Thymus (tissue), 11 donors: Measurements from ENCODE around the gene EEFSEC. TPM values are rescaled to one million over a fixed set of nuclear protein-coding genes. Genes with fewer than 3 reads are reported as not detected.

Experiments
- DNase-seq, 9 donors: peaks; one replicate each; pipeline ENCODE4 v3.0.0-alpha.2; 2013; ENCODE audit warnings: low spot score in 9 of 9, low read depth in 6 of 9, missing footprints in 1 of 9
- H3K27ac ChIP-seq, 2 donors: one replicate each; pipeline ENCODE4 v1.5.1; 2013; ENCODE audit warnings: control low read depth in 1 of 2, low read depth in 1 of 2, low read length in 1 of 2, mild to moderate bottlenecking in 1 of 2, moderate library complexity in 1 of 2
- H3K27me3 ChIP-seq, 2 donors: one replicate each; pipeline ENCODE4 v1.5.1; 2013; ENCODE audit warnings: low read length in 1 of 2; ENCODE audit not compliant: control insufficient read depth in 2 of 2, insufficient read depth in 1 of 2
- H3K36me3 ChIP-seq, 2 donors: one replicate each; pipeline ENCODE4 v1.5.1; 2013; ENCODE audit warnings: low read length in 1 of 2, mild to moderate bottlenecking in 1 of 2, moderate library complexity in 1 of 2; ENCODE audit not compliant: control insufficient read depth in 2 of 2, insufficient read depth in 2 of 2
- H3K4me1 ChIP-seq, 2 donors: one replicate each; pipeline ENCODE4 v1.5.1; 2013; ENCODE audit warnings: low read length in 2 of 2; ENCODE audit not compliant: control insufficient read depth in 2 of 2, insufficient read depth in 2 of 2
- H3K4me3 ChIP-seq, 2 donors: one replicate each; pipeline ENCODE4 v1.5.1; 2013; ENCODE audit warnings: low read length in 2 of 2, control low read depth in 1 of 2, mild to moderate bottlenecking in 1 of 2
- H3K9me3 ChIP-seq, 2 donors: one replicate each; pipeline ENCODE4 v1.5.1; 2013; ENCODE audit warnings: low read length in 1 of 2, mild to moderate bottlenecking in 1 of 2; ENCODE audit not compliant: control insufficient read depth in 2 of 2, insufficient read depth in 1 of 2
- WGBS: extraction: QIAGEN DNeasy Blood & Tissue Kit; methylation state at CpG from one replicate; pipeline ENCODE4 v1.1.7; 2013; 5-methylcytosine and 5-hydroxymethylcytosine counted together
- polyA plus RNA-seq: library from polyadenylated mRNA; stranded (reverse); fragments of 200-250 nt; gene quantifications from one replicate; pipeline ENCODE4 v1.2.3, GENCODE V29; 2013
- total RNA-seq: library from RNA; stranded (reverse); fragments of 120-200 nt; gene quantifications from one replicate; pipeline ENCODE4 v1.2.4, GENCODE V29; 2013
- donor health status: healthy.

Gene EEFSEC
- total and polyA plus RNA-seq, 2 donors, result 6.5 to 13.1 TPM

DNA sequence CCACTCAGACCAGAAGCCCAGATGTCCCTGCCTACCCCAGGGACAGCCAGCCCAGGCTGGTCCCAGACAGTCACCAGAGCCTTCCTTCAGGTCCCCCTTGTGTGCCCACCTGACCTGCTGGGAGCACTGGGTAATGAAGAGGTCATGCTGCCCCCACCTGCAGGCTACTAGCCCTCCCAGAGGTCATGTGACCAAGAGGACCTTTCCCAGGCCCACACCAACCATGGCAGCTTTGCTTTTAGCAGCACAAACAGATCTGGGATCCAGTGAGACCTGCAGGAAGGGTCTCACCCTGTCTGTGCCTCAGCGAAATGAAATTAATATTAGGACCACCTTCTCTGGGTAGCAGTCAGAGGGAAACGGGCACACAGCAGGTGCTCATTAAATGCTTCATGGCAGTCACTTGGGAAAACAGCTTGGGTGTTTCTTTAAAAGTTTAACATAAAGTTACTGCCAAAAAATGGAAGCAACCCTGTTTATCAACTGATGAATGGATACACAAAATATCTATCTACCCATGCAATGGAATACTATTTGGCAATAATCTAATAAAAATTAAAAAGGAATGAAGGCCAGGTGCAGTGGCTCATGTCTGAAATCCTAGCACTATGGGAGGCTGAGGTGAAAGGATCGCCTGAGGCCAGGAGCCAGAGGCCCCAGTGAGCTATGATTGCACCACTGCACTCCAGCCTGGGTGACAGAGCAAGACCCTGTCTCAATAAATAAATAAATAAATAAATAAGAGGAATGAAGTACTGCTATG lies 269.7 kb downstream of the EEFSEC start:
- WGBS, result over 99% methylated on average over 3 of the region's 3 CpGs
- peaks cover 12 to 24% of the 10 kb centered on the region in 2 donors for H3K27me3 ChIP-seq
- peaks cover 3 to 7% of the 10 kb centered on the region in 2 donors for H3K4me1 ChIP-seq
- DNase-seq, result no peak
- no peak overlapping the region for H3K27ac ChIP-seq
- no peak overlapping the region for H3K4me3 ChIP-seq
- H3K36me3 ChIP-seq, result no peaks in the 10 kb centered on the region
- peaks cover 0 to 1% of the 10 kb centered on the region in 2 donors for H3K9me3 ChIP-seq

DNA sequence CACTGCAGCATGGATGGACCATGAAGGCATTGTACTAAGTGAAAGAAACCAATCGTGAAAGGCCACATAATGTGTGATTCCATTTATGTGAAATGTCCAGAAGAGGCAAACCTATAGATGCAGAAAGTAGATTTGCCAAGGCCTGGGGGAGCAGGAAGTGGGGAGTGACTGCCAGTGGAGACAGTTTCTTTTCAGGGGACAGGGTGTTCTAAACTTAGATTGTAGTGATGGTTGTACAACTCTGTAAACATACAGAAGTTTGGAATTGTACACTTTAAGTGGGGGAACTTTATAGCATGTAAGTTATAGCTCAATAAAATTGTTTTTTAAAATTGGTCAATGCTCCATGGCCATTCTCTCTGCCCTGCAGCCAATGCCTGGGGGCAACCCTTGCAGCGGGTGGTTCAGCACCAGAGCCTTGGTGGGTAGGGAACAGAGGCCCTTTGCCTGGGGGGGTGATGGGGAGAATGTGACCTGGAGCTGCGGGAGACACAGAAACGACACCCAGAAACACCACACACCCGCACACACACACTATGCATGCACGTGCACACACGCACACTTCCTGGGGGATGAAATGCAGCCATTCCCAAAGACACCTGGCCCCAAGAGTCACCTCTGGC lies 270.4 kb downstream of the EEFSEC start:
- Histone ChIP-seq H3K9me3 (peaks cover 0 to 1% of the 10 kb centered on the region in 2 donors), H3K36me3 (no peaks in the 10 kb centered on the region), H3K4me3 (no peak overlapping the region), H3K4me1 (peaks cover 3 to 7% of the 10 kb centered on the region in 2 donors), H3K27me3 (peaks cover 12 to 31% of the 10 kb centered on the region in 2 donors), H3K27ac (no peak overlapping the region)
- 96% methylated on average over 7 of the region's 7 CpGs for WGBS
- no peak for DNase-seq

DNA sequence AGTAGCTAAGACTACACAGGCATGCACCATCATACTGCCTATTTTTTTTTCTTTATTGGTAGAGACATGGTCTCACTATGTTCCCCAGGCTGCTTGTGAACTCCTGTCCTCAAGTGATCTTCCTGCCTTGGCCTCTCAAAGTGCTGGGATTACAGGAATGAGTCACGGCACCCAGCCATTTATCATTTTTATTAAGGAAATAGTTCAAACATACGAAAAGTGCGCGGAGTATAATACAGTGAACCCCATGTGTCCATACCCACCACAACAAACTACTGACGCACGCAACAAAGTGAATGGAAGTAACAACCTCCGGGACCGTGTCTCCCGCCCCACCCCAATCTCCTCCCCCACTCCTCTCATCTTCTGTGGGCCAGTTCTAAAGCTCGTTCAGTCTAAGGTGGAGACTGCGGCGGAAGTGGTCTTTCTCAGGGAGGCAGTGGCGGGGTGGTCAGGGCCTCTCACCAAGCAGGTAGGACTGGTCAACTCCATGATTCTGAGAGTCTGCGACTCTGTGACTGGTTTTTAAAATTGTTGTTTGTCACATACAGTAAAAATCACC lies 271.3 kb downstream of the EEFSEC start:
- DNase-seq, result no peak
- 97% methylated on average over 14 of the region's 14 CpGs for WGBS

DNA sequence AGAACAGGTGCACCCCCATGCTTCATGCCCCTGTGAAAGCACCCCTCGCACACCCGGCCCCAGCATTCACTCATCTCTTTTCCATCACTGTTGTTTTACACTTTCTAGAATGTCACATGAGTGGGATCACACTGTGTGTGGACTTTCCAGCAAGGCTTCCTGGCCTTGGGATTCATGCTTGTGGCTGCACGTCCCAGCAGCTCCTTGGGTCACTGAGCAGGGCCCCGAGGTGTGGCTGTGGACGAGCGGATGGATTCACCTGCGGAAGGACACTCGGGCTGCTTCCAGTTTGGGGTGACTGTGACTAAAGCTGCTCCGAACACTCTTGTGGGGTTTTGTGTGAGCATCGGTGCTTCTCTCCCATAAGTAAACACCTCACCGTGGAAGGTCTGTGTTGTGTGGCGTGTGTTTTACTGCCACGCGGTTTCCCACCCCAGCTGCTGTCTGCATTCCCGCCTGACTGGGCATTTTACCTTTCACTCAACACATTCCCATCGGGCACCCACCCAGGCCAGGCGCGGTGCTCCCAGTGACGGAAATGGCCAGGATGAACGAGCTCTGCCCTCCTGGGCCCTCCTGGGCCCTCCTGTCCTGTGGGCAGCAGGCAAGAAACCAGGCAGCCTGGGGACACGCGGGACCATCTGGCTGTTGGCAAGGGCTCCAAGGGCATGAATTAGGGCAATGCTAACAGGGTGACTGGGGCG lies 272.0 kb downstream of the EEFSEC start:
- no peak overlapping the region for H3K4me3 ChIP-seq
- peaks cover 12 to 41% of the 10 kb centered on the region in 2 donors for H3K27me3 ChIP-seq
- H3K27ac ChIP-seq, result no peak overlapping the region
- H3K9me3 ChIP-seq, result peaks cover 0 to 1% of the 10 kb centered on the region in 2 donors
- H3K4me1 ChIP-seq, result peaks cover 3 to 7% of the 10 kb centered on the region in 2 donors
- H3K36me3 ChIP-seq, result no peaks in the 10 kb centered on the region
- no peak for DNase-seq
- 94% methylated on average over 23 of the region's 23 CpGs for WGBS

More for the DNA sequence above, 271.3 kb downstream of the EEFSEC start:
- H3K4me1 ChIP-seq, result peaks cover 3 to 7% of the 10 kb centered on the region in 2 donors
- peaks cover 12 to 34% of the 10 kb centered on the region in 2 donors for H3K27me3 ChIP-seq
- no peaks in the 10 kb centered on the region for H3K36me3 ChIP-seq
- no peak overlapping the region for H3K4me3 ChIP-seq
- H3K9me3 ChIP-seq, result peaks cover 0 to 1% of the 10 kb centered on the region in 2 donors
- no peak overlapping the region for H3K27ac ChIP-seq

DNA sequence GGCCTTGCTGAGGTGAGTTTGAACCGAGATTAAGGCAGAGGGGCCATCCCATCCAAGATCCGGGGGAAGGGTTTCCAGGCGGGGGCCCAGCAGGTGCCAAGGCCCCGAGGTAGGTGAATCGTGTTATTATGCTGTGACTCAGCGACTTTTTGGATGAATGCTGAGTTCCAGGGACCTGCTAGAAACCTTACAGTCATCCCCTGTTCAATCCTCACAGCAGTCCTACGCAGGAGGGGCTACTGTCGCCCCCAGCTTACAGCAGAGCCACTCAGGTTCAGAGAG lies 272.5 kb downstream of the EEFSEC start:
- H3K36me3 ChIP-seq, result no peaks in the 10 kb centered on the region
- WGBS, result 80% methylated on average over 8 of the region's 8 CpGs
- H3K4me3 ChIP-seq, result no peak overlapping the region
- peaks cover 0 to 1% of the 10 kb centered on the region in 2 donors for H3K9me3 ChIP-seq
- peaks cover 3 to 7% of the 10 kb centered on the region in 2 donors for H3K4me1 ChIP-seq
- H3K27me3 ChIP-seq, result peaks cover 14 to 46% of the 10 kb centered on the region in 2 donors
- H3K27ac ChIP-seq, result no peak overlapping the region
- no peak for DNase-seq

DNA sequence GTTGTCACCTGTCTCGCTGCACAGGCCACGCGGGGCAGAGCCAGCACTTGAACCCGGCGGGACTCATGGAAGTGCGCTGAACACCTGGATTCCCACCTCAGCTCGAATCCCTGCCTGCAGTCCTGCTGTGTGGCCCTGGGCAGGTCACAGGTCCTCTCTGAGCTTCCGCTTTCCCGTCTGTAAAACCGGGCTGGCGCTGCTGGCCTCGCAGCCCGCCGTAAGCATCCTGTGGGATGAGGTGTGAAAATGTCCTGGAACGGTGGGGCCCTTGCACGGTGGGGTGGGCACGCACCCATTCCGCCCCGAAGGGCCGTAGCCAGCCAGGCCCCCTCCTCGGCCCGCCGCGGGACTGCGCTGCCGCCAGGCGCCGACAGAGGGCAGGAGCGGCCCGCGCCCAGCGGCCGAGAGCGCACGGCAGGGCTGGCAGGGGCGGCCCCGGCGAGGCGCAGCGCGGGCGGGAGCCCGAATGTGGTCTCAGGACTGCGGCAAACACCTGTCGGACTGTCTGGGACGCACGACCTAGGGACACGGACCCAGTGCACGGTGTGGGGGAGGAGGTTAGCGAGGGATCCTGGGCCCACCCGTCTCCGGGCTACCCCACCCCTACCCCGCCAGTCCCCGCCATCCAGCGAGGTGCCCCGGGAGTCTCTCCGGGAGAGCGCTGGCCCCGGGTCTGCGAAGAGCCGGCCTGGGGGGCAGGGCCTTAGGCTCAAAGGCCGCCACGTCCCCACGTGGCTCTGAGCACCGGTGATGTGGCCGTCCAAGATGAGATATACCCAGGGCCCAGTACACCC lies 273.0 kb downstream of the EEFSEC start:
- Histone ChIP-seq H3K4me3 (peak overlapping the region in 1 of 2 donors; percentile 40), H3K27ac (no peak overlapping the region), H3K9me3 (peaks cover 0 to 1% of the 10 kb centered on the region in 2 donors), H3K4me1 (peaks cover 3 to 7% of the 10 kb centered on the region in 2 donors), H3K27me3 (peaks cover 19 to 51% of the 10 kb centered on the region in 2 donors), H3K36me3 (no peaks in the 10 kb centered on the region)
- 12% methylated on average over 66 of the region's 66 CpGs for WGBS
- DNase-seq, result peak in 8 of 9 donors; percentile 21 to 66 (median 38)

DNA sequence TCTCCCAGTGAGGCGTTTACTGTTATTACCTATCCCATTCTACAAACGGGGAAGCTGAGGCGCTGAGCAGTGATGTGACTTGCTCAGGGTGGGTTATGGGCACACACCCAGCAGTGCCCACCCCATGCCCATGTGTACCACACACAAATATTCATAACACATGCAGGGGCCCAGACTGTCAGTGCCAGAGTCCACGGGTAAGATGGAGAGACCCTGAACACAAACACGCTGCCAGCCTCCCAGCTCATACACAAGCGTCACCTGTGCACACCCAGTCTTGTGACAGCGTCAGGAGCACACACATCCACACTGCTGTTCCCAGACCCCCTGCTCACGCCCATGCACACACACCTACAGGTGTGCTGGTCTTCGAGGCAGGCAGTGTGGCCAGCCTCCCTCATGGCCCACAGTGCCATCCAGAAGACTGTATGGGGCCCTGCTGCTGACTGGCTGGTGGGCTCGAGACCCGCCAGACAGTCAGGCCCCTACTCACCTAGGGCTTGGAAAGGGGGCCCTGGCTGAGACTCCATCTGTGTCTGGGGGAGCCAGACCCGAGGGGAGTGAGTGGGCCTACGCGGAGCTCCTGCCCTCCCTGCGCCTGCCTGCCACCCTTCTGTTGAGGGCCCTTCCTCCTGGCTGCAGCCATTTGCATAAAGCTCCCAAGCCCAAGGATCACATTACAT lies 274.0 kb downstream of the EEFSEC start:
- H3K27me3 ChIP-seq, result peaks cover 28 to 61% of the 10 kb centered on the region in 2 donors
- H3K4me3 ChIP-seq, result no peak overlapping the region
- H3K36me3 ChIP-seq, result no peaks in the 10 kb centered on the region
- no peak overlapping the region for H3K27ac ChIP-seq
- DNase-seq, result no peak
- peaks cover 0 to 1% of the 10 kb centered on the region in 2 donors for H3K9me3 ChIP-seq
- WGBS, result 96% methylated on average over 15 of the region's 15 CpGs
- peaks cover 3 to 7% of the 10 kb centered on the region in 2 donors for H3K4me1 ChIP-seq
